Left renal cortex interstitium (tissue), 4 donors: ENCODE data around the gene CNNM3. TPM values are rescaled to one million over a fixed set of nuclear protein-coding genes. Genes with fewer than 3 reads are reported as not detected.
"Not testable (repeated sequence)": the region's sequence is repeated elsewhere in the genome, so short reads cannot be mapped to it uniquely, and the experiment has no call there.

Experiments used
- DNase-seq, 4 donors: peaks; one replicate each; pipeline ENCODE4 v3.0.0-alpha.2; 2013; ENCODE audit warnings: low read depth in 4 of 4, low spot score in 2 of 4, missing footprints in 1 of 4
- polyA plus RNA-seq, 4 donors: library from polyadenylated mRNA; unstranded; fragments of 120-200 nt; gene quantifications; one replicate each; pipeline ENCODE4 v1.2.1, GENCODE V29; 2013; ENCODE audit not compliant: insufficient read length in 4 of 4

Gene CNNM3
- polyA plus RNA-seq, 4 donors, result 26.5 to 43.5 (median 32.9) TPM

- DNase-seq, result no peak
Measured at GRCh38 chr2:96798733-96799622, 17.1 kb upstream of the CNNM3 start.

- no peak for DNase-seq
Measured at GRCh38 chr2:96799623-96799935, 16.5 kb upstream of the CNNM3 start.

GRCh38 chr2:96800061-96801004 is 15.7 kb upstream of the CNNM3 start:
- no peak for DNase-seq

- peak in 1 of 4 donors; percentile 51 for DNase-seq
Measured at GRCh38 chr2:96801005-96801785, 14.9 kb upstream of the CNNM3 start.

GRCh38 chr2:96801786-96802595 is 14.1 kb upstream of the CNNM3 start:
- DNase-seq, result no peak

- no peak for DNase-seq
Measured at GRCh38 chr2:96802721-96803120, 13.3 kb upstream of the CNNM3 start.

GRCh38 chr2:96804986-96805385 is 11.1 kb upstream of the CNNM3 start:
- no peak for DNase-seq

- not testable (repeated sequence) for DNase-seq
Measured at GRCh38 chr2:96805946-96806345, 10.1 kb upstream of the CNNM3 start.

GRCh38 chr2:96806468-96807126 is 9.5 kb upstream of the CNNM3 start:
- no peak for DNase-seq

- DNase-seq, result no peak
Measured at GRCh38 chr2:96807127-96807471, 9.0 kb upstream of the CNNM3 start.

GRCh38 chr2:96808176-96808837 is 7.8 kb upstream of the CNNM3 start:
- no peak for DNase-seq

- no peak for DNase-seq
Measured at GRCh38 chr2:96809216-96809882, 6.7 kb upstream of the CNNM3 start.

- DNase-seq, result no peak
Measured at GRCh38 chr2:96809951-96810782, 5.9 kb upstream of the CNNM3 start.

- DNase-seq, result no peak
Measured at GRCh38 chr2:96810783-96811192, 5.3 kb upstream of the CNNM3 start.

GRCh38 chr2:96811917-96812316 is 4.2 kb upstream of the CNNM3 start:
- DNase-seq, result no peak

- DNase-seq, result no peak
Measured at GRCh38 chr2:96813656-96814055, 2.4 kb upstream of the CNNM3 start.

- DNase-seq, result no peak
Measured at GRCh38 chr2:96815326-96816126, 542 bp upstream of the CNNM3 start.
